ENCODE data around the gene BTBD6. TPM values are rescaled to one million over a fixed set of nuclear protein-coding genes. Genes with fewer than 3 reads are reported as not detected.

Gene BTBD6
- 33.4 and 54.1 TPM in 2 replicates for total RNA-seq

- DNase-seq (ENCODE audit: low read depth in 2 of 2): peak; percentile 58 to 88
Observed at GRCh38 chr14:105248368-105249181, at the start of gene BTBD6. Gene BTBD6, plus strand, starts transcription at chr14:105248533. Its CDS starts 179 bp downstream, at chr14:105248712.

GRCh38 chr14:105198588-105198987, 49.7 kb upstream of the BTBD6 start:
- DNase-seq (ENCODE audit: low read depth in 2 of 2): no peak

- DNase-seq (ENCODE audit: low read depth in 2 of 2): peak; percentile 69 to 91
Observed at GRCh38 chr14:105199093-105199492, 49.2 kb upstream of the BTBD6 start.

- DNase-seq (ENCODE audit: low read depth in 2 of 2): no peak
Observed at GRCh38 chr14:105200074-105200473, 48.3 kb upstream of the BTBD6 start.

GRCh38 chr14:105200641-105201040, 47.7 kb upstream of the BTBD6 start:
- no peak for DNase-seq (ENCODE audit: low read depth in 2 of 2)

GRCh38 chr14:105201156-105201924, 47.0 kb upstream of the BTBD6 start:
- DNase-seq (ENCODE audit: low read depth in 2 of 2): peak in 1 of 2 donors; percentile 32

GRCh38 chr14:105201925-105202513, 46.3 kb upstream of the BTBD6 start:
- no peak for DNase-seq (ENCODE audit: low read depth in 2 of 2)

- DNase-seq (ENCODE audit: low read depth in 2 of 2): peak in 1 of 2 donors; percentile 56
Observed at GRCh38 chr14:105203057-105203531, 45.2 kb upstream of the BTBD6 start.

GRCh38 chr14:105203701-105204100, 44.6 kb upstream of the BTBD6 start:
- DNase-seq (ENCODE audit: low read depth in 2 of 2): no peak

GRCh38 chr14:105204206-105204930, 44.0 kb upstream of the BTBD6 start:
- DNase-seq (ENCODE audit: low read depth in 2 of 2): peak in 1 of 2 donors; percentile 20

- DNase-seq (ENCODE audit: low read depth in 2 of 2): no peak
Observed at GRCh38 chr14:105204931-105205672, 43.2 kb upstream of the BTBD6 start.

GRCh38 chr14:105205673-105206208, 42.6 kb upstream of the BTBD6 start:
- no peak for DNase-seq (ENCODE audit: low read depth in 2 of 2)

- no peak for DNase-seq (ENCODE audit: low read depth in 2 of 2)
Observed at GRCh38 chr14:105206873-105207272, 41.5 kb upstream of the BTBD6 start.

- no peak for DNase-seq (ENCODE audit: low read depth in 2 of 2)
Observed at GRCh38 chr14:105207460-105207901, 40.9 kb upstream of the BTBD6 start.

GRCh38 chr14:105207996-105208737, 40.2 kb upstream of the BTBD6 start:
- no peak for DNase-seq (ENCODE audit: low read depth in 2 of 2)

GRCh38 chr14:105208738-105209075, 39.6 kb upstream of the BTBD6 start:
- no peak for DNase-seq (ENCODE audit: low read depth in 2 of 2)

GRCh38 chr14:105209091-105209490, 39.2 kb upstream of the BTBD6 start:
- no peak for DNase-seq (ENCODE audit: low read depth in 2 of 2)

- no peak for DNase-seq (ENCODE audit: low read depth in 2 of 2)
Observed at GRCh38 chr14:105209646-105210045, 38.7 kb upstream of the BTBD6 start.

- no peak for DNase-seq (ENCODE audit: low read depth in 2 of 2)
Observed at GRCh38 chr14:105210266-105211025, 37.9 kb upstream of the BTBD6 start.
